ENCODE results near the gene SRGAP2B. TPM values are rescaled to one million over a fixed set of nuclear protein-coding genes. Genes with fewer than 3 reads are reported as not detected.
"Not testable (repeated sequence)": the region's sequence is repeated elsewhere in the genome, so short reads cannot be mapped to it uniquely, and the experiment has no call there.

The SRGAP2B gene
- total and polyA plus RNA-seq, 4 donors, result 5.8 to 49.8 (median 25.3) TPM

DNA sequence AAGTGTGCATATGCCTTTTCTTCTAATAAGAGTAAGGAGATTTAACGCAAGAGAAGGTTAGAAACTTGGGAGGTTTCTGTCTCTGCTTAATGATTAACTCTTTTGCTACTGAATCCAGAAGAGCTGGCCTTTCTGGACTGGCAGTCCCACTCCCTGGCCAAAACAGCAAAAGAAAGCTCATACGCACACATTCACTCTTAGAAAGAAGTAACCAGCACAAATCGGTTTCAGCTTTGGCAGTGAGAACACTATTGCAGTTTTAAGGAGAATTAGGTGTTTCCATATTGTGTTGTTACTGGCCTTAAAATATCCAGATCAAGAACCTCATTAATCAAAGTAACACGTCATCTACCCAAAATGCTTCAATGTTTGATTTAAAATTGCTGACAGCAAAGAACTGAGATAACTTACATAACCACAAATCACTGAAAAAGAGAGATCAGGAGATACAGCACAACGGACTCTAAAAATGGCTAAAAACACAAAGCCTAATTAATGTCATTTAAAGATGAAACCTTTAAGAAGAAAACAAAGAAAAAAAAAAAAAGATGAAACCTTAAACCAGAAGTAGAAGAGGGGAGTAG lies 16.2 kb downstream of the SRGAP2B start:
- H3K27ac ChIP-seq (ENCODE audit: low read depth in 1 of 2, low read length in 1 of 2); H3K9ac ChIP-seq (ENCODE audit: insufficient read depth in 1 of 2, low read length in 2 of 2); ATAC-seq (ENCODE audit: insufficient read depth, low FRiP score); H3K9me3 ChIP-seq (ENCODE audit: control insufficient read depth in 4 of 4, insufficient read depth in 3 of 4, low read length in 3 of 4); H3K36me3 ChIP-seq (ENCODE audit: control insufficient read depth in 4 of 4, insufficient read depth in 4 of 4, low read length in 4 of 4); H3K27me3 ChIP-seq (ENCODE audit: control insufficient read depth in 3 of 3, insufficient read depth in 3 of 3, low read length in 2 of 3); H3K4me3 ChIP-seq; H3K4me1 ChIP-seq (ENCODE audit: control insufficient read depth in 5 of 5, insufficient read depth in 5 of 5, low read length in 5 of 5); DNase-seq: not testable (repeated sequence)
- no CpG with 5 or more reads among the region's 5 CpGs for WGBS, 2 donors

DNA sequence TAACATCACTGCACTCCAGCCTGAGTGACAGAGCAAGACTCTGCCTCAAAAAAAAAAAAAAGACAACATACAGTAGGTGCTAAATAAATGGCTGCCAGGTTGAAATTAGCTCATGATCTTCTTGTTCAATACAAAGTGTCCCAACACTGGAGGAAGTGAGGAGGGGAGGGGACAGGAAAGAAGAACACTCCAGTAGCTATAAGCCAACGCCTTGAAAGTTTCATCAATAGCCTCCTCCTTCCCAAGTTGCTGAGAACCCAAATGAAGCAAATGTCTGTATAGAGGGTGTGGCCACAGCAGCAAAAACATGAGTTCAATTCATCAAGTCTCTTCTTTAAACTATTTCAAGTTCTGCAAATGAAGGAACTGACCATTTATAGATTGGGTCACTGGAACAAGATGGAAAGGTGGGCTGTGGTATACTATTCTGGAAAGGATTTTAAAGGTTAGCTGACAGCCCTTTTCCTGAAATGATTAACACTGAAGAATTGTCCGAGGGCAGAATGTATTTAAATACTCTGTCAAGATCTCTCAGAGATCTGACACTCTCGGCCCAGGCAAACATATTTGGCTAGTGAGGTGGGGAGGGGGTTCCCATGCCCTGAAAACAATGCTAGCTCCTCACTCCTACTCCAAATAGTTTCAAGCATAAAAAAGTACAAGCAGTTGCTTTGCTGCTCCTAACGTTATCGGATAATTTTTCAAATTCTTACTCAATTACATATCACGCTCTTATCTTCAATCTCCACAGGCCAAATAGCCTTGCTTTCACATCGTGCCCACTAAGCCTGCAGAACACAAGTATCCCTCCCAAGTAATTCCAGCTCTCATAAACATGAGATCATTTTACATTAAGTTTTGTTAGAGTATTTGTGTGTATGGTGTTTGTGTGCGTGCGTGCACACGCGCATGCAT lies 17.0 kb downstream of the SRGAP2B start:
- not testable (repeated sequence) for H3K9ac ChIP-seq (ENCODE audit: insufficient read depth in 1 of 2, low read length in 2 of 2); H3K9me3 ChIP-seq (ENCODE audit: control insufficient read depth in 4 of 4, insufficient read depth in 3 of 4, low read length in 3 of 4); H3K27me3 ChIP-seq (ENCODE audit: control insufficient read depth in 3 of 3, insufficient read depth in 3 of 3, low read length in 2 of 3); H3K27ac ChIP-seq (ENCODE audit: low read depth in 1 of 2, low read length in 1 of 2); H3K36me3 ChIP-seq (ENCODE audit: control insufficient read depth in 4 of 4, insufficient read depth in 4 of 4, low read length in 4 of 4); H3K4me1 ChIP-seq (ENCODE audit: control insufficient read depth in 5 of 5, insufficient read depth in 5 of 5, low read length in 5 of 5); DNase-seq; H3K4me3 ChIP-seq
- no CpG with 5 or more reads among the region's 11 CpGs for WGBS, 2 donors
- peak; percentile 54 for ATAC-seq (ENCODE audit: insufficient read depth, low FRiP score)

DNA sequence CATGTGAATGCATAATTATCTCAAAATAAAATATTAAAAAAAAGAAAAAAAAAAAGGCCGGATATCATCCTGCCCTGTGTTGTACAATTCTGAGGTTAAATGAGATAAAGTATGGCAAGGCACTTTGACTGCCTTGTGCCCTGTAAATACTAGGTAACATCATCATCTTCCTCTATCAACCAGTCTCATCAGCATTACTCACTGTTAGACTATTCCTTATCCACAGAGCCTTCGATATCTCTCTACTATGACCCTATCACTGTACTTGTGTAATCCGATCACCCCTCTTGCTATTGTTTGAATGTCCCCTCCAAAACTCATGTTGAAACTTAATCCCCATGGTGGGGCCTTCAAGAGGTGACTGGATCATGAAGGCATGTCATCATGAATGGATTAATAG lies 18.3 kb downstream of the SRGAP2B start:
- H3K36me3 ChIP-seq (ENCODE audit: control insufficient read depth in 4 of 4, insufficient read depth in 4 of 4, low read length in 4 of 4); H3K27me3 ChIP-seq (ENCODE audit: control insufficient read depth in 3 of 3, insufficient read depth in 3 of 3, low read length in 2 of 3); H3K4me3 ChIP-seq; H3K9me3 ChIP-seq (ENCODE audit: control insufficient read depth in 4 of 4, insufficient read depth in 3 of 4, low read length in 3 of 4); H3K9ac ChIP-seq (ENCODE audit: insufficient read depth in 1 of 2, low read length in 2 of 2); H3K4me1 ChIP-seq (ENCODE audit: control insufficient read depth in 5 of 5, insufficient read depth in 5 of 5, low read length in 5 of 5); DNase-seq; ATAC-seq (ENCODE audit: insufficient read depth, low FRiP score); H3K27ac ChIP-seq (ENCODE audit: low read depth in 1 of 2, low read length in 1 of 2): not testable (repeated sequence)
- no CpG with 5 or more reads among the region's 3 CpGs for WGBS, 2 donors

DNA sequence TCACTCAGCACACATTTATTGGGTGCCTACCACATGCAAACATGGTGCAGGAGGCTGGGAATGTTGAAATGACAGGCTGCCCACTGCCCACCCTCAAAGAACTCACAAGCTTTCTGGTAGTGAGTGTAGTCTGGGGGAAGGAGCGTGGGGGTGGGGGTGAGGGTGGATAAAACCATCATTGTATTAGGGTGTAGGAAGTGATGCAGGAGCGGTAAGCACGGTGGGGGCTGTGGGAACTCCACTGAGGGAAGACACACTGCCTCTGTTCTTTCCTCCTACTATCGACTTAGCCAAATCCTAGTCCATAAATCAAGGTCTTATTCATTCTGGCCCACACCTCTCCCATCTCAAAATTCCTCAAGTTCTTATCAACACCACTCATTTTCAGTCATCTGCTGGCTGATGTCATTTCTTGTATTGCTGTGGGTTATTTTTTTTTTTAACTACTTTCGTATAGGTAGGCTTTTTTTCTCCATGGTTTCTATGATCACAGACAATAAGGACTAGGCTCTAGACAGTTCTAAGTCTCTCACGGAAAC lies 21.0 kb downstream of the SRGAP2B start:
- H3K9me3 ChIP-seq (ENCODE audit: control insufficient read depth in 4 of 4, insufficient read depth in 3 of 4, low read length in 3 of 4); H3K27me3 ChIP-seq (ENCODE audit: control insufficient read depth in 3 of 3, insufficient read depth in 3 of 3, low read length in 2 of 3); DNase-seq; H3K27ac ChIP-seq (ENCODE audit: low read depth in 1 of 2, low read length in 1 of 2); ATAC-seq (ENCODE audit: insufficient read depth, low FRiP score); H3K4me3 ChIP-seq; H3K36me3 ChIP-seq (ENCODE audit: control insufficient read depth in 4 of 4, insufficient read depth in 4 of 4, low read length in 4 of 4); H3K4me1 ChIP-seq (ENCODE audit: control insufficient read depth in 5 of 5, insufficient read depth in 5 of 5, low read length in 5 of 5); H3K9ac ChIP-seq (ENCODE audit: insufficient read depth in 1 of 2, low read length in 2 of 2): not testable (repeated sequence)
- WGBS, 2 donors, result 77 to 87% methylated on average over 3 of the region's 6 CpGs

DNA sequence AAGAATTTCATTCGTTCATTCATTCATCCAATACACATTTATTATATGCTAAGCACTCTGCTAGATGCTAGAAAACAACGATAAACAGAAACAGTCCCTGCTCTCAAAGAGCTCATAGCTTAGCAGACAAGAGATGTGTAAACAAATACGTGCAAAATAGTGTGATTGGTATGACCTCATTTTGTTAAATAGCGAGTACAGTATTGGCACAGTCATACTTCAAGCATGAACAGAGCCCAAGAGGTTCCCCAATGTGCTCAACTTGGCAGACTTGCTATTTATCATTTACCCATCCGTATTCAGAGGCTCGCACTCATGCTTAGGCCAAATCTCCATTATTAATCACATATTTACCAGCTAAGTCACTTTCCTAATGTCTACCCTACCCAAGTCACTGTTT lies 23.6 kb downstream of the SRGAP2B start:
- H3K27ac ChIP-seq (ENCODE audit: low read depth in 1 of 2, low read length in 1 of 2); H3K4me1 ChIP-seq (ENCODE audit: control insufficient read depth in 5 of 5, insufficient read depth in 5 of 5, low read length in 5 of 5); ATAC-seq (ENCODE audit: insufficient read depth, low FRiP score); H3K4me3 ChIP-seq; DNase-seq; H3K9ac ChIP-seq (ENCODE audit: insufficient read depth in 1 of 2, low read length in 2 of 2); H3K9me3 ChIP-seq (ENCODE audit: control insufficient read depth in 4 of 4, insufficient read depth in 3 of 4, low read length in 3 of 4); H3K27me3 ChIP-seq (ENCODE audit: control insufficient read depth in 3 of 3, insufficient read depth in 3 of 3, low read length in 2 of 3); H3K36me3 ChIP-seq (ENCODE audit: control insufficient read depth in 4 of 4, insufficient read depth in 4 of 4, low read length in 4 of 4): not testable (repeated sequence)
- WGBS, 2 donors, result 83% methylated on average over 1 of the region's 6 CpGs; no CpG with 5 or more reads in 1 of the 2 donors

DNA sequence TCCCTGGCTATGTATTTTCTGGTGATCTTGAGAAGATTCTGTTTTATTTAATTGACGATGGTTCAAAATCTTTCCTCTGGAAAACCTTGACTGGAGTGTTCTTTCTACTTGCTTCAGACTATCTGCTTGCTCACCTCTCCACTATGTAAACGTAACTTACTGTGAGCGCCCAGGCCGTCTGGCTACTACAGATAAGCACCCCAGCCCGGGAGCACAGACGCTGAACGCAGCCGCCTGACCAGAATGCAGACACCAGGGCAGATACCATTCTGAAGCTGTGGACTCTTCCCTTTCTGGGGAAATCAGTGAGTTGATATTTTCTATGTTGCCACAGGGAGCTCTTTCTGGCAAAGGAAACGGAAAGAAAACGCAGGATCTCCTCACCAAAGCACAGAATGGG lies 28.6 kb downstream of the SRGAP2B start:
- H3K4me3 ChIP-seq; H3K4me1 ChIP-seq (ENCODE audit: control insufficient read depth in 5 of 5, insufficient read depth in 5 of 5, low read length in 5 of 5); H3K27me3 ChIP-seq (ENCODE audit: control insufficient read depth in 3 of 3, insufficient read depth in 3 of 3, low read length in 2 of 3); H3K9me3 ChIP-seq (ENCODE audit: control insufficient read depth in 4 of 4, insufficient read depth in 3 of 4, low read length in 3 of 4); H3K9ac ChIP-seq (ENCODE audit: insufficient read depth in 1 of 2, low read length in 2 of 2); ATAC-seq (ENCODE audit: insufficient read depth, low FRiP score); DNase-seq; H3K27ac ChIP-seq (ENCODE audit: low read depth in 1 of 2, low read length in 1 of 2); H3K36me3 ChIP-seq (ENCODE audit: control insufficient read depth in 4 of 4, insufficient read depth in 4 of 4, low read length in 4 of 4): not testable (repeated sequence)
- no CpG with 5 or more reads among the region's 10 CpGs for WGBS, 2 donors

DNA sequence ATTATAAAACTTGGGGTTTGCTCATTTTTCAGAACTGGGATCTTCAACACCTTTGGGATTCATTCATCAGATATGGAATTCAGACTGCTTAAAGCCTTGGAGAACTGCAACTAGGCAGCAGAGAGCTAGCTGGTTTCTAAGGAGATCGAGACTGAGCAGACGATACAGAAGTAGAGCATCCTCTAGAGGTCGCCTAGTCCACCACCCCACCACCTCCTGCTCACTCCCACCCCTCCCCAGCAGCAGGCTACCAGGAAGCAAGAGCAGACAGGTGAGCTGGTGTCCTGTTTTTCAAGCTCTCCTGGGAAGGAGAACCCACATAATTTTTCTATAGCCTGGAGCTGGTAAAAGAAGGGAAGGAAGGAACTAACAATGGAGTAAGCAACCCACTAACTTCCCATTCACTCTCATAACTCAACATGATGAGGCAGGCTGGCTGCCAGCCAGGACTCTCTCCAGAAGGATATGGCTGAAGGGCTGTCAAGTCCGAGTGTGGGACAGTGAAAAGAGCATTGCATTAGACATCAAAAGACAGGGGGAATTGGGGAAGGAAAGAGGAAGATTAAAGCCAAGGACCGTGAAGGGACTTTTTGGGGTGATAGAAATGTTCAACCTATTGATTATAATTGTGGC lies 29.8 kb downstream of the SRGAP2B start:
- not testable (repeated sequence) for DNase-seq; H3K4me1 ChIP-seq (ENCODE audit: control insufficient read depth in 5 of 5, insufficient read depth in 5 of 5, low read length in 5 of 5); H3K27me3 ChIP-seq (ENCODE audit: control insufficient read depth in 3 of 3, insufficient read depth in 3 of 3, low read length in 2 of 3); H3K27ac ChIP-seq (ENCODE audit: low read depth in 1 of 2, low read length in 1 of 2); H3K9me3 ChIP-seq (ENCODE audit: control insufficient read depth in 4 of 4, insufficient read depth in 3 of 4, low read length in 3 of 4); H3K36me3 ChIP-seq (ENCODE audit: control insufficient read depth in 4 of 4, insufficient read depth in 4 of 4, low read length in 4 of 4); H3K9ac ChIP-seq (ENCODE audit: insufficient read depth in 1 of 2, low read length in 2 of 2); H3K4me3 ChIP-seq
- peak; percentile 22 for ATAC-seq (ENCODE audit: insufficient read depth, low FRiP score)
- 20 to 32% methylated on average over 1 to 2 of the region's 5 CpGs for WGBS, 2 donors
